Mesothelial cell of epicardium (in vitro differentiated cells): ENCODE measurements around the gene RUSC2. TPM values are rescaled to one million over a fixed set of nuclear protein-coding genes. Genes with fewer than 3 reads are reported as not detected.
"Not testable (repeated sequence)": the region's sequence is repeated elsewhere in the genome, so short reads cannot be mapped to it uniquely, and the experiment has no call there.

Experiments used
- DNase-seq, 2 experiments: peaks; one replicate each; pipeline ENCODE4 v3.0.0; 2021; ENCODE audit warnings: low spot score in 2 of 2; ENCODE audit not compliant: unreplicated experiment in 2 of 2
- H3K27ac Mint-ChIP-seq: 2 replicates; pipeline ENCODE4 v1.8.0; 2021; ENCODE audit warnings: mixed read lengths
- H3K27me3 Mint-ChIP-seq: 2 replicates; pipeline ENCODE4 v1.8.0; 2021; ENCODE audit warnings: low read depth, mixed read lengths
- H3K36me3 Mint-ChIP-seq: 2 replicates; pipeline ENCODE4 v1.8.0; 2021; ENCODE audit warnings: mixed read lengths
- H3K4me1 Mint-ChIP-seq: 2 replicates; pipeline ENCODE4 v1.8.0; 2021; ENCODE audit warnings: mixed read lengths
- H3K4me3 Mint-ChIP-seq: 2 replicates; pipeline ENCODE4 v1.8.0; 2021; ENCODE audit warnings: mild to moderate bottlenecking, moderate library complexity, mixed read lengths
- H3K9me3 Mint-ChIP-seq: 2 replicates; pipeline ENCODE4 v1.8.0; 2021; ENCODE audit warnings: mixed read lengths
- CTCF ChIP-seq: fragments of 200-600 bp; sonication (generic); IDR thresholded peaks from one replicate; pipeline ENCODE4 v1.5.0; 2021; ENCODE audit warnings: antibody characterized with exemption; ENCODE audit not compliant: unreplicated experiment
- total RNA-seq: library from RNA; stranded (reverse); gene quantifications from 3 replicates; pipeline ENCODE4 v1.2.1, GENCODE V29; 2021

The RUSC2 gene
- total RNA-seq, 1 donor from 2014 or later, result 33.5 TPM

- no peak for DNase-seq
- Mint-ChIP-seq H3K27ac (no peak overlapping the region), H3K27me3 (peaks cover 39% of the 10 kb centered on the region), H3K4me1 (peaks cover 14% of the 10 kb centered on the region), H3K4me3 (no peak overlapping the region), H3K9me3 (peaks cover 14% of the 10 kb centered on the region), H3K36me3 (peaks cover 4% of the 10 kb centered on the region)
- TF ChIP-seq CTCF, result no peak
These were observed 25.5 kb upstream of the RUSC2 start for GRCh38 chr9:35464141-35465025.

GRCh38 chr9:35470340-35470739, 19.6 kb upstream of the RUSC2 start:
- H3K27ac Mint-ChIP-seq, result no peak overlapping the region
- H3K27me3 Mint-ChIP-seq, result peaks cover 28% of the 10 kb centered on the region
- H3K4me1 Mint-ChIP-seq, result peaks cover 5% of the 10 kb centered on the region
- no peak for TF ChIP-seq CTCF
- H3K9me3 Mint-ChIP-seq, result no peaks in the 10 kb centered on the region
- no peak for DNase-seq
- H3K36me3 Mint-ChIP-seq, result no peaks in the 10 kb centered on the region
- no peak overlapping the region for H3K4me3 Mint-ChIP-seq

GRCh38 chr9:35470894-35471293, 19.0 kb upstream of the RUSC2 start:
- Mint-ChIP-seq H3K9me3 (no peaks in the 10 kb centered on the region), H3K4me3 (no peak overlapping the region), H3K27me3 (peaks cover 33% of the 10 kb centered on the region), H3K4me1 (peaks cover 4% of the 10 kb centered on the region), H3K36me3 (no peaks in the 10 kb centered on the region), H3K27ac (no peak overlapping the region)
- no peak for DNase-seq
- no peak for TF ChIP-seq CTCF

- DNase-seq, result no peak
- Mint-ChIP-seq H3K9me3 (no peaks in the 10 kb centered on the region), H3K27me3 (peaks cover 28% of the 10 kb centered on the region), H3K36me3 (no peaks in the 10 kb centered on the region), H3K27ac (no peak overlapping the region), H3K4me1 (no peaks in the 10 kb centered on the region), H3K4me3 (no peak overlapping the region)
- no peak for TF ChIP-seq CTCF
These were observed 13.3 kb upstream of the RUSC2 start for GRCh38 chr9:35476596-35476995.

- H3K27me3 Mint-ChIP-seq, result peaks cover 28% of the 10 kb centered on the region
- H3K36me3 Mint-ChIP-seq, H3K4me1 Mint-ChIP-seq, H3K4me3 Mint-ChIP-seq, DNase-seq, H3K9me3 Mint-ChIP-seq, H3K27ac Mint-ChIP-seq: not testable (repeated sequence)
- peak; percentile 51 for TF ChIP-seq CTCF
These were observed 12.6 kb upstream of the RUSC2 start for GRCh38 chr9:35477211-35477855.
